Suppressor macrophage treated with lipopolysaccharide for 1 hour (primary cell): ENCODE data around the gene MFAP4.

Experiments used
- DNase-seq, 3 donors: peaks; one replicate each; pipeline ENCODE4 v3.0.0-alpha.2; 2020 to 2022

MFAP4 gene

GRCh38 chr17:19409509-19409908 lies 22.5 kb upstream of the MFAP4 start:
- no peak for DNase-seq

GRCh38 chr17:19409066-19409465 lies 22.1 kb upstream of the MFAP4 start:
- no peak for DNase-seq

GRCh38 chr17:19408346-19408710 lies 21.3 kb upstream of the MFAP4 start:
- DNase-seq = no peak

GRCh38 chr17:19407601-19408345 lies 20.8 kb upstream of the MFAP4 start:
- DNase-seq = no peak

- DNase-seq = no peak
Observed at GRCh38 chr17:19405114-19405513, 18.1 kb upstream of the MFAP4 start.

- DNase-seq = no peak
Observed at GRCh38 chr17:19404264-19404663, 17.3 kb upstream of the MFAP4 start.

- no peak for DNase-seq
Observed at GRCh38 chr17:19403021-19403420, 16.0 kb upstream of the MFAP4 start.

GRCh38 chr17:19402171-19402570 lies 15.2 kb upstream of the MFAP4 start:
- DNase-seq = no peak

GRCh38 chr17:19401321-19402010 lies 14.5 kb upstream of the MFAP4 start:
- no peak for DNase-seq

- no peak for DNase-seq
Observed at GRCh38 chr17:19399750-19400450, 12.9 kb upstream of the MFAP4 start.

GRCh38 chr17:19398301-19399181 lies 11.6 kb upstream of the MFAP4 start:
- peak; percentile 90 to 95 (median 93) for DNase-seq

- no peak for DNase-seq
Observed at GRCh38 chr17:19397556-19398041, 10.6 kb upstream of the MFAP4 start.

- no peak for DNase-seq
Observed at GRCh38 chr17:19392303-19392702, 5.3 kb upstream of the MFAP4 start.

- DNase-seq = no peak
Observed at GRCh38 chr17:19391432-19391831, 4.4 kb upstream of the MFAP4 start.

GRCh38 chr17:19390951-19391350 lies 4.0 kb upstream of the MFAP4 start:
- no peak for DNase-seq

GRCh38 chr17:19388791-19389785 lies 2.1 kb upstream of the MFAP4 start:
- DNase-seq = peak in 2 of 3 donors; percentile 36 to 43

- DNase-seq = no peak
Observed at GRCh38 chr17:19387921-19388521, 1.0 kb upstream of the MFAP4 start.

GRCh38 chr17:19386051-19386929 lies 700 bp downstream of the MFAP4 start:
- DNase-seq = peak; percentile 95 to 99 (median 98)

GRCh38 chr17:19385521-19385983 lies 1.4 kb downstream of the MFAP4 start:
- no peak for DNase-seq
